Gastrocnemius medialis (tissue), 4 donors: ENCODE data around the gene ADAM19. TPM values are rescaled to one million over a fixed set of nuclear protein-coding genes. Genes with fewer than 3 reads are reported as not detected.
A peak's percentile ranks its signal among the peaks of the same experiment; 100 is the strongest.

ENCODE experiments used
- ATAC-seq, 2 donors: fragments of 150-250 bp; one replicate each; pipeline ENCODE4 v1.9.1; 2016
- DNase-seq, 2 donors: peaks; one replicate each; pipeline ENCODE4 v3.0.0-alpha.2; 2019
- H3K27ac ChIP-seq, 4 donors: fragments of 200-600 bp; sonication (generic); 1 replicate in 1 of 4; 2 replicates in 3 of 4; pipeline ENCODE4 v1.5.1; 2016 to 2018; ENCODE audit warnings: mild to moderate bottlenecking in 2 of 4, moderate library complexity in 1 of 4
- H3K27me3 ChIP-seq, 3 donors: fragments of 200-600 bp; sonication (generic) in 2 of 3; 1 replicate in 1 of 3; 2 replicates in 2 of 3; pipeline versions ENCODE4 v1.5.1 to v1.6.0; 2016 to 2019; ENCODE audit warnings: mild to moderate bottlenecking in 1 of 3, moderate library complexity in 1 of 3
- H3K36me3 ChIP-seq, 2 donors: fragments of 200-600 bp; sonication (generic) in 1 of 2; one replicate each; pipeline ENCODE4 v1.5.1; 2017 to 2018
- H3K4me1 ChIP-seq, 2 donors: fragments of 200-600 bp; sonication (generic) in 1 of 2; one replicate each; pipeline ENCODE4 v1.5.1; 2016 to 2017; ENCODE audit warnings: mild to moderate bottlenecking in 2 of 2
- H3K4me3 ChIP-seq, 4 donors: fragments of 200-600 bp; sonication (generic) in 3 of 4; 1 replicate in 1 of 4; 2 replicates in 3 of 4; pipeline ENCODE4 v1.5.1; 2016 to 2019; ENCODE audit warnings: mild to moderate bottlenecking in 2 of 4
- H3K9me3 ChIP-seq, 3 donors: fragments of 200-600 bp; sonication (generic) in 2 of 3; 1 replicate in 1 of 3; 2 replicates in 2 of 3; pipeline ENCODE4 v1.5.1; 2016 to 2019
- CTCF ChIP-seq, 5 experiments: fragments of 450-650 bp in 3 of 5; fragments of 200-600 bp in 2 of 5; sonication (generic) in 2 of 5; IDR thresholded peaks in 4 of 5; conservative IDR thresholded peaks in 1 of 5; 1 replicate in 4 of 5; 2 replicates in 1 of 5; pipeline ENCODE4 v1.5.1; 2016 to 2019; ENCODE audit warnings: antibody characterized with exemption in 5 of 5, mild to moderate bottlenecking in 3 of 5, moderate library complexity in 3 of 5
- POLR2A ChIP-seq, 2 donors: fragments of 450-650 bp; IDR thresholded peaks; one replicate each; pipeline ENCODE4 v1.6.1; 2017; ENCODE audit warnings: antibody characterized with exemption in 2 of 2, mild to moderate bottlenecking in 2 of 2, moderate library complexity in 2 of 2
- in situ Hi-C, 4 donors: fragments of 200-750 bp; cut with MboI; loops; one replicate each; pipeline versions ENCODE4 v1.15.0 to v1.8.0; 2017; ENCODE audit warnings: low sequenced_read_pairs in 4 of 4
- intact Hi-C: fragments of 100-400 bp; cut with DNase I; formaldehyde crosslinking; loops from one replicate; pipeline ENCODE4 v1.15.1; 2023; ENCODE audit warnings: low total_unique reads
- total RNA-seq, 4 donors: library from RNA; depleted of rRNA; stranded (reverse); fragments of >200 nt; gene quantifications; one replicate each; pipeline versions ENCODE4 v1.1.0 to v1.2.3, GENCODE V29; 2016

The ADAM19 gene
- total RNA-seq, 4 donors from 2014 or later: 0.39 to 0.97 (median 0.76) TPM

DNA sequence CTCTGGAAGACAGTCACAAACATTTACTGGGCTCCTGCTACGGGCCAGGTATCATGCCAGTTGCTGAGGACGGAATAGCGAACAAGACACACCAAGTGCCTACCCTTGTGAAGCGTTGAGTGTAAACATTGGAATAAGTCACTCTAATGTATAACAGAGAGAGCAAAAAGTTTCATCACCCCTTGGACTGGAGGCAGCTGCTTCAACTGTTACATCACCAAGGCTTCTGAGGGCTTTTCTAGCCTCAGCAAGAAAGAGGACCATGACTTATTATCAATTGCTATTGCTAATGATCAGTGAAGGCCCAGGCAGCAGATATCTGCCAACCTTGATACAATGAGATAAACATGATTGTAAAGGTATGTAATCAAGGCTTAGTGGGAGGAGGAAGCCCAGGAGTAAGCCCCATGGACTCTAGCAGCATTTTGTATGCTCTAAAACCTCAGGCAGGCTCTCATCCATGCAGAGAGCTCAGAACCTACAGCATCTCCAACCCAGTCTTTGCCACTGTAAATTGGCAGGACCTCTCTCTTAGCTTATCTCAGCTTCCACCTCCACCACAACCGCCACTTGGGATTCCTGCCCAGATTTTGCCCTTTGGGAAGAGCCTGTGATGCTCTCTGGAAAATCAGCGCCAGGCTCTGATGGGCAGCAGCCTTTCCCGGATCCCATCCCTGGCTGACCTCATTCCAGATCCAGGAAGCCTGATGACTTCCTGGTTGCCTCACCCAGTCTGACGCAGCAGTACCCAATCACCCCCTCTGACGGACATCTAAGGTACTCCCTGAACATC, 54.5 kb downstream of the ADAM19 start:
- H3K4me1 ChIP-seq: peaks cover 3 to 12% of the 10 kb centered on the region in 2 donors
- no peak for DNase-seq

DNA sequence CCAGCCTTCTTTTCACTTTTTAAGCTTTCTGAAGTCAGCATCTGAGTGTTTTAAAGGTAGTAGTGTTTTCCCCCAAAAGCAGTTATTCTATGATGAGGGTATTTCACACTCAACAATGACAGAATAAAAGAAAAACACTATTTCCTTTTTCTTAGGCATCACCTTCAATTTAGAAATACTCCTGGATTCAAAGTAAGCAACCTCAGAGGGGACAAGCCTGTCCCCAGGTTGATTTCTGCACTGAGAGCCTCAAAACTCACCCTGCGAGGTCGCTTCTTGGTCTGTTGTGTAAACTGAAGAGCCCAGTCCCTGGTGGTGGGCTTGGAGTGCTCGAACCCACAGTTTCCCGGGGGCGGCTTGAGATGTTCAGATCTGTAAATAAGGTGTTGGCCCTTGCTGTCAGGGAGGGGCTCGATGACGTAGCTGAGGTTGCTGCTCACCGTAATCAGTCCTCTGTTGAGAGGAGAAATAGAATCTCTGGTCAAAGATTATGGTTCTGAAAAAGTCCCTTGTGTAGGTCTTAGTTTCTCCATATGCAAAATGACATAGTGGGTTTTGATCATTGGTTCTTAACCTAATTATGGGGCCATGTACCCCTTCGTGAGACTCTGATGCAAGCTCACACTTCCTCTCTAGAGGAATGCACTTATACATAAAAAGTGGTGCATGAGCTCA, 55.9 kb downstream of the ADAM19 start:
- no peaks in the 10 kb centered on the region for H3K9me3 ChIP-seq
- TF ChIP-seq CTCF (IDR thresholded peaks at IDR 0.05 in 4 of 5, conservative IDR thresholded peaks at IDR 0.05 in 1 of 5): no peak
- no peak for TF ChIP-seq POLR2A (IDR thresholded peaks at IDR 0.05)
- no peak overlapping the region for H3K27ac ChIP-seq
- no peaks in the 10 kb centered on the region for H3K27me3 ChIP-seq
- no peak for ATAC-seq
- in situ Hi-C loops: no loop called here
- no peak for DNase-seq
- intact Hi-C loops: loop anchor here (5.0 kb wide), 1 partner anchor 53 kb away; no protein-coding TSS in a partner anchor
- H3K4me3 ChIP-seq: no peak overlapping the region
- peaks cover 3 to 18% of the 10 kb centered on the region in 2 donors for H3K4me1 ChIP-seq
- no peaks in the 10 kb centered on the region for H3K36me3 ChIP-seq

More for the DNA sequence above, 54.5 kb downstream of the ADAM19 start:
- Histone ChIP-seq H3K27ac (no peak overlapping the region), H3K27me3 (no peaks in the 10 kb centered on the region), H3K36me3 (no peaks in the 10 kb centered on the region), H3K4me3 (no peak overlapping the region), H3K9me3 (no peaks in the 10 kb centered on the region)
- in situ Hi-C loops: no loop called here
- TF ChIP-seq POLR2A (IDR thresholded peaks at IDR 0.05) (no peak), CTCF (IDR thresholded peaks at IDR 0.05 in 4 of 5, conservative IDR thresholded peaks at IDR 0.05 in 1 of 5) (no peak)
- intact Hi-C loops: no loop called here
- no peak for ATAC-seq

- intact Hi-C loops: loop anchor here (5.0 kb wide), 1 partner anchor 53 kb away; no protein-coding TSS in a partner anchor
- no peak for ATAC-seq
- in situ Hi-C loops: no loop called here
- Histone ChIP-seq H3K27ac (no peak overlapping the region), H3K36me3 (no peaks in the 10 kb centered on the region), H3K27me3 (no peaks in the 10 kb centered on the region), H3K4me3 (no peak overlapping the region), H3K4me1 (peaks cover 3 to 22% of the 10 kb centered on the region in 2 donors), H3K9me3 (no peaks in the 10 kb centered on the region)
- no peak for DNase-seq
- TF ChIP-seq CTCF (IDR thresholded peaks at IDR 0.05 in 4 of 5, conservative IDR thresholded peaks at IDR 0.05 in 1 of 5): no peak
- TF ChIP-seq POLR2A (IDR thresholded peaks at IDR 0.05): no peak
Measured at GRCh38 chr5:157518963-157519362, 56.6 kb downstream of the ADAM19 start.

DNA sequence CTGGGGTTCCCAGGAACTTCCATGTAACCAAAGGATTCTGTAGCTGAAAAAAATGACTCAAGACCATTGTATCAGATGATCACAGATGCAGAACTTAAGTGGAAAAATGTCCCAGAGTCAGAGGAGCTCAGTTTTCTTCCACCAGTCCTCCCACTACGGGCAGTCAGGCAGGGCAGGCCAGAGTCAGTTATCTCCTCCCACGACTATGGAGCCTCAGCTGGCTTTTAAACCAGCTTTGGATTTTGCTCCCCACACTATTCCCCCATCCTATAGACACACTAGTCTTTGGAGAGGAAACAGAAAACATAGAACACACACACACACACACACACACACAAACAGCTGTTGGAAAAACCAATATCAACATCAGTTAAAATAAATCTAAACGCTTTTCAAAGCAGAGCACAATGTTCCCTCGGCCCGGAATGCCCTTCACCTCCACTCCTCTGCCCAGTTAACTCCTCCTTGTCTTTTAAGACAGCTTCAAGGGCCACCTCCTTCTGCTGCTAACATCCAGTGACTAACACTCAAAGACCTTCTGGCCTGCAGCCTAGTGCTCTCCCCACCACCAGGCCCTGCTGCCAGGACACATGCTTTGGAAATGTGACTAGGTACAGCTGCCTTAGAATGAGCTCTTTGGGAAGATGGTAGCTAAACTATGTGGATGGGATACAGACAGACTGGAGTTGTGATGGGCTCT, 58.8 kb downstream of the ADAM19 start:
- ATAC-seq (peak; percentile 78 to 81), DNase-seq (peak; percentile 50 to 72)
- no peaks in the 10 kb centered on the region for H3K9me3 ChIP-seq
- H3K27me3 ChIP-seq: no peaks in the 10 kb centered on the region
- TF ChIP-seq CTCF (IDR thresholded peaks at IDR 0.05 in 4 of 5, conservative IDR thresholded peaks at IDR 0.05 in 1 of 5): no peak
- no peak for TF ChIP-seq POLR2A (IDR thresholded peaks at IDR 0.05)
- in situ Hi-C loops (no loop called here), intact Hi-C loops (loop anchor here (5.0 kb wide), 1 partner anchor 56 kb away; no protein-coding TSS in a partner anchor)
- peak overlapping the region in 3 of 4 donors; percentile 24 to 56 (median 36) for H3K27ac ChIP-seq
- H3K4me1 ChIP-seq: peaks cover 11 to 28% of the 10 kb centered on the region in 2 donors
- H3K36me3 ChIP-seq: no peaks in the 10 kb centered on the region
- no peak overlapping the region for H3K4me3 ChIP-seq
